Osteoblast (primary cell): ENCODE data around the gene FUS. TPM values are rescaled to one million over a fixed set of nuclear protein-coding genes. Genes with fewer than 3 reads are reported as not detected.
"Not testable (repeated sequence)": the region's sequence is repeated elsewhere in the genome, so short reads cannot be mapped to it uniquely, and the experiment has no call there.

ENCODE experiments used
- DNase-seq: peaks from one replicate; pipeline ENCODE4 v3.0.0; 2011; ENCODE audit warnings: low spot score, mixed read lengths; ENCODE audit not compliant: insufficient read length; ENCODE audit errors: missing footprints
- H2AFZ ChIP-seq: 2 replicates; pipeline ENCODE4 v1.6.0; 2011; ENCODE audit warnings: mild to moderate bottlenecking, low read length
- H3K27ac ChIP-seq: 2 replicates; pipeline ENCODE4 v1.5.1; 2011; ENCODE audit warnings: mild to moderate bottlenecking, low read depth, low read length, moderate library complexity
- H3K27me3 ChIP-seq: 2 replicates; pipeline ENCODE4 v1.6.0; 2012; ENCODE audit warnings: mild to moderate bottlenecking, control low read depth, inconsistent platforms, low read length, moderate library complexity; ENCODE audit not compliant: insufficient read depth
- H3K36me3 ChIP-seq: 2 replicates; pipeline ENCODE4 v1.5.1; 2011; ENCODE audit warnings: mild to moderate bottlenecking, low read length, control low read depth, moderate library complexity; ENCODE audit not compliant: insufficient read depth
- H3K4me1 ChIP-seq: 2 replicates; pipeline ENCODE4 v1.5.1; 2011; ENCODE audit warnings: mild to moderate bottlenecking, low read length, control low read depth, moderate library complexity; ENCODE audit not compliant: insufficient read depth
- H3K4me2 ChIP-seq: 2 replicates; pipeline ENCODE4 v1.6.0; 2011; ENCODE audit warnings: mild to moderate bottlenecking, low read length; ENCODE audit not compliant: insufficient read depth
- H3K4me3 ChIP-seq: fragments of 200-600 bp; sonication (generic); 3 replicates; pipeline ENCODE4 v1.5.1; 2012; ENCODE audit warnings: mild to moderate bottlenecking, low read length, inconsistent platforms; ENCODE audit not compliant: insufficient read depth
- H3K79me2 ChIP-seq: 2 replicates; pipeline ENCODE4 v1.6.0; 2012; ENCODE audit warnings: mild to moderate bottlenecking, low read length, control low read depth, inconsistent platforms; ENCODE audit not compliant: insufficient read depth
- H3K9me3 ChIP-seq: 2 replicates; pipeline ENCODE4 v1.5.1; 2011; ENCODE audit warnings: low read depth, low read length, control low read depth
- H4K20me1 ChIP-seq: 2 replicates; pipeline ENCODE4 v1.6.0; 2012; ENCODE audit warnings: mild to moderate bottlenecking, low read length, control low read depth; ENCODE audit not compliant: insufficient read depth
- total RNA-seq: library from RNA; depleted of rRNA; stranded (reverse); fragments of >200 nt; gene quantifications from 2 replicates; pipeline ENCODE4 v1.2.3, GENCODE V29; 2012
- TF ChIP-seq, protein P1 (sequence below): IDR thresholded peaks from 2 replicates; pipeline ENCODE4 v1.5.1; 2011; ENCODE audit warnings: mild to moderate bottlenecking, low read depth, low read length, moderate library complexity; ENCODE audit errors: extremely low read depth

FUS gene
- total RNA-seq, 1 donor: 24.2 TPM

DNA sequence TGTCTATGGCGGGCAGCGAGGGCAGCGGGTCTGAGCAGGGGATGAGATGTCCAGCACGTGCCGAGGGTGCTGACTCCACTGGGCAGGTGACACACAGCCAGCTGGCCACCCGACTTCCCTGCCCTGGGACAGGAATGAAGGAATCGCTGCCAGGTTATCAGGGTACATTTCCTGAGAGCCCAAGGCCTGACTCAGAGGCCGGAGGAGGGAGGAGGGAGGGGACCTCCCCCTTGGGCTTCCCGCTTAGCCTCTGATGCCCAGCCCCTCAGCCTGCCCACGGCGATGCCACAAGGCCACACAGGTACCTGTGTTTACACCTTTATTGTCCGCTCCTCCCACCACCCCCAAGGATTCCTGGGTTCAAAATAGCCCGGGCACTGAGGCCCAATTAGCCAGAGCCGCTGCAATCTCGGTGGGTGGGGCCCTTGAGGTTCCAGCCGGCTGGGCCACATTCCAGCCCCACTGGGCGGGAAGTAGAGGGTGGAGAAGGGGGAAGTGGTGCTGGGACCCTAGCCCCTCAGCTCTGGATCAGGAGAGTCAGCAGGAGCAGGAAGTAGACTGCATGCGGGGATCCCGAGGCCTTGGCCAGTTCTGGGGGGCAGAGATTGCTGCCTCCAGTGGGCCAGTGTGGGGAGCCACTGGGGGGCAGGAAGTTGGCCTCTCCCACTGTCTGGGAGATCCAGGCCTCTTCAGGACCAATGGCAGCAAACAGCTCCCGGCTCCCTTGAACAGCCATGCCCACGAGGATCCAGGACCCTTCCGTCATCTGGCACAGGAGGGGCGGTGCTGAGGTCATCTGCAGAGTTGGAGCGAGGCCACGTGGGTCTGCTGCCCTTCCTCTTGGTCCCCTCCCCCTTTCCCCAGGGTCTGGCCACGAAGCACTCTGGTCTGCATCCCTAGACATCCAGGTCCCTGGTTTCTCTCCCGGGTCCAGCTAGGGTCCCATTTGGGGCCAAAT, 41.0 kb upstream of the FUS start:
- DNase-seq: peak; percentile 96
- Histone ChIP-seq H3K79me2 (no peaks in the 10 kb centered on the region), H3K9me3 (no peaks in the 10 kb centered on the region), H3K4me2 (peak overlapping the region; percentile 43), H3K36me3 (no peaks in the 10 kb centered on the region), H4K20me1 (no peaks in the 10 kb centered on the region), H3K27me3 (peaks cover 4% of the 10 kb centered on the region), H2AFZ (peak overlapping the region; percentile 63), H3K4me1 (peaks cover 22% of the 10 kb centered on the region), H3K27ac (no peak overlapping the region), H3K4me3 (peak overlapping the region; percentile 30)
- TF ChIP-seq, protein P1, sequence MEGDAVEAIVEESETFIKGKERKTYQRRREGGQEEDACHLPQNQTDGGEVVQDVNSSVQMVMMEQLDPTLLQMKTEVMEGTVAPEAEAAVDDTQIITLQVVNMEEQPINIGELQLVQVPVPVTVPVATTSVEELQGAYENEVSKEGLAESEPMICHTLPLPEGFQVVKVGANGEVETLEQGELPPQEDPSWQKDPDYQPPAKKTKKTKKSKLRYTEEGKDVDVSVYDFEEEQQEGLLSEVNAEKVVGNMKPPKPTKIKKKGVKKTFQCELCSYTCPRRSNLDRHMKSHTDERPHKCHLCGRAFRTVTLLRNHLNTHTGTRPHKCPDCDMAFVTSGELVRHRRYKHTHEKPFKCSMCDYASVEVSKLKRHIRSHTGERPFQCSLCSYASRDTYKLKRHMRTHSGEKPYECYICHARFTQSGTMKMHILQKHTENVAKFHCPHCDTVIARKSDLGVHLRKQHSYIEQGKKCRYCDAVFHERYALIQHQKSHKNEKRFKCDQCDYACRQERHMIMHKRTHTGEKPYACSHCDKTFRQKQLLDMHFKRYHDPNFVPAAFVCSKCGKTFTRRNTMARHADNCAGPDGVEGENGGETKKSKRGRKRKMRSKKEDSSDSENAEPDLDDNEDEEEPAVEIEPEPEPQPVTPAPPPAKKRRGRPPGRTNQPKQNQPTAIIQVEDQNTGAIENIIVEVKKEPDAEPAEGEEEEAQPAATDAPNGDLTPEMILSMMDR: no peak

DNA sequence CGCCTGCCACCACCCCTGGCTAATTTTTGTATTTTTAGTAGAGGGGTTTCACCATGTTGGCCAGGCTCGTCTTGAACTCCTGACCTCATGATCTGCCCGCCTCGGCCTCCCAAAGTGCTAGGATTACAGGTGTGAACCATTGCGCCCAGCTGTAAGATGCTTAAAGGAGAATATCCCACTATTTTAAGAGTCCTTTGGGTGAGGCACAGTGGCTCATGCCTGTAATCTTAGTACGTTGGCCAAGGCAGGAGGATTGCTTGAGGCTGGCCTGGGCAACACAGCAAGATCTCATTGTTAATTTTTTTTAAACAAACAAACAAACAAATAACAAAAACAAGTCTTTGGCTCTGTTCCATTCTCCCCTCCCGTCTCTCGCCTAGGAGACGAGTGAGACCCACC, 38.9 kb upstream of the FUS start:
- H3K4me1 ChIP-seq: peaks cover 19% of the 10 kb centered on the region
- not testable (repeated sequence) for H3K27me3 ChIP-seq, H3K4me2 ChIP-seq, H4K20me1 ChIP-seq, H3K9me3 ChIP-seq, H3K36me3 ChIP-seq, H3K79me2 ChIP-seq, H3K4me3 ChIP-seq, H3K27ac ChIP-seq, H2AFZ ChIP-seq, DNase-seq

DNA sequence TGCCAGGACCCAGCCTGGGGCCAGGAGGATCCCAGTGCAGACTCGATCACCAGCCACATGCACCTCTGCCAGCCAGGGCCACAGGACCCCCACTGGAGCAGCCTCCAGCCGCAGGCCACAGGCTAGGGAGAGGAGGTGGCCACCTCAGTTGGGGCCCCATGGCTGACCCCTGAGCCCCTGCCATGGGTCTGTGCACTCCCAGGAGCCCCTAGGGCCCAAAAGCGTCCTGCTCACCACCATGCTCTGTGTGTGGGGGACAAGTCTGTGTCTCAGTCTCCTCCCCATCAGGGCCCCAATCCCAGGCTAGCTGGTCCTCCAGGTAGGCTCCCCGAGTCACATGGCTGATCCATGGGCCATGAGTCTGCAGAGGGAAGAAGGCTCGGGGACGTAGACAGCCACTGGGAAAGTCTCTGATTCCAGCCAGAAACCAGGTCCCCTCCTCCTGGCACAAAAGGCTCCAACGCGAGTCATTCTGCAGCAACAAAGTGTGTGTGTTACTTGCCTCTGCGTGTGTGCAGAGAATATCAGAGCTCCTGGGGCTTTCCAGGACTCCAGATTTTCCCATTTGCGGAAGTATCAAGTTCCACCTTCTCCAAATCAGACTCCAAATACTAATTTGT, 38.3 kb upstream of the FUS start:
- H2AFZ ChIP-seq: peak overlapping the region; percentile 92
- H3K4me2 ChIP-seq: peak overlapping the region; percentile 96
- DNase-seq: peak; percentile 95
- peaks cover 8% of the 10 kb centered on the region for H3K27me3 ChIP-seq
- H3K9me3 ChIP-seq: no peaks in the 10 kb centered on the region
- peak overlapping the region; percentile 70 for H3K4me3 ChIP-seq
- peak overlapping the region; percentile 74 for H3K27ac ChIP-seq
- peaks cover 19% of the 10 kb centered on the region for H3K4me1 ChIP-seq
- no peaks in the 10 kb centered on the region for H4K20me1 ChIP-seq
- TF ChIP-seq, protein P1: no peak
- no peaks in the 10 kb centered on the region for H3K36me3 ChIP-seq
- H3K79me2 ChIP-seq: no peaks in the 10 kb centered on the region

DNA sequence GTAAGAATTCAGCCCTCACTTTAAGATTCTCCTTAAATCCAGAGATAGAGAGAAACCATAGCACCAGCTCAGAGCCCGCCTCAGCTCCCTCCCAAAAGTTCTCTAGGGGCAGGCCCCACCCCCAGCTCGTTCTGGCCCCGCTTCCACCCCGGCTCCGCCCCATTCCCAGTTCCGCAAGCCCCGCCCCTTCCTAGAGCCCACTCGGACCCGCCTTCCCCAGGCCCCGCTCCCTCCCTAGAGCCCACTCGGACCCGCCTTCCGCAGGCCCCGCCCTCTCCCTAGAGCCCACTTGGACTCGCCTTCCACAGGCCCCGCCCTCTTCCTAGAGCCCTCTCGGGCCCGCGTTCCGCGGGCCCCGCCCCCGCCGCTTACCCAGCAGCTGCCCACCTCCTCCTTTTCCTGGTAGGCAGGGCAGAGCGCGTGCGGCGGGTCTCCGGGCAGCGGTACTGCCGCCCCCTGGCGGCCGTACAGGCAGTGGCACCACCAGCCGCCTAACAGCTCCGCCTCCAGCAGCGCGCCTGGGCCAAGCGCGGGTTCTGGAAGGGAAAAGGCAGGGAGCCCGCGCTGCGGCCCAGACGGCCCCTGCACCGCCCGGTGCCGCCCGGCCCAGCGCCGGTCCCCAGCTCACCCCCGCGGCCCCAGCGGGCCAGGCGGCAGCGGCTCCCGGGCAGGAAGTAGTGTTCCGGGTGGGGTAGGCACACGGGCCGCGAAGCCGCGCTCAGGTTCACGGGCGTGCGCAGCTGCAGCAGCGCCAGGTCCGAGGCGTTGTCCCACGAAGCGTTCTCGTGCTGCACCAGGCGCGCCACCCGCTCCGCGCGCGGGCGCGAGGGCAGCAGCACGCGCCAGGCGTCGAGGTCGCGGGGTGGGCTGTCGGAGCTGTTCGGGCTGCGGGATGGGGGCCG, 37.6 kb upstream of the FUS start:
- peak overlapping the region; percentile 96 for H3K4me2 ChIP-seq
- peak; percentile 100 for DNase-seq
- H3K36me3 ChIP-seq: no peaks in the 10 kb centered on the region
- H3K9me3 ChIP-seq: no peaks in the 10 kb centered on the region
- H3K4me3 ChIP-seq: peak overlapping the region; percentile 70
- peaks cover 13% of the 10 kb centered on the region for H3K27me3 ChIP-seq
- TF ChIP-seq, protein P1: peak; percentile 80
- peaks cover 19% of the 10 kb centered on the region for H3K4me1 ChIP-seq
- H3K79me2 ChIP-seq: no peaks in the 10 kb centered on the region
- H3K27ac ChIP-seq: peak overlapping the region; percentile 74
- peak overlapping the region; percentile 92 for H2AFZ ChIP-seq
- H4K20me1 ChIP-seq: no peaks in the 10 kb centered on the region
